Stimulated activated CD8-positive, alpha-beta memory T cell treated with anti-CD3 and anti-CD28 coated beads, Interleukin-15, amount 100 ng/mL, for 24 hours (primary cell): ENCODE measurements around the gene APOBEC3C.
"Not testable (repeated sequence)": the region's sequence is repeated elsewhere in the genome, so short reads cannot be mapped to it uniquely, and the experiment has no call there.

Experiments
- DNase-seq: peaks from one replicate; pipeline ENCODE4 v3.0.0-alpha.2; 2020; ENCODE audit warnings: low read depth

Gene APOBEC3C

DNA sequence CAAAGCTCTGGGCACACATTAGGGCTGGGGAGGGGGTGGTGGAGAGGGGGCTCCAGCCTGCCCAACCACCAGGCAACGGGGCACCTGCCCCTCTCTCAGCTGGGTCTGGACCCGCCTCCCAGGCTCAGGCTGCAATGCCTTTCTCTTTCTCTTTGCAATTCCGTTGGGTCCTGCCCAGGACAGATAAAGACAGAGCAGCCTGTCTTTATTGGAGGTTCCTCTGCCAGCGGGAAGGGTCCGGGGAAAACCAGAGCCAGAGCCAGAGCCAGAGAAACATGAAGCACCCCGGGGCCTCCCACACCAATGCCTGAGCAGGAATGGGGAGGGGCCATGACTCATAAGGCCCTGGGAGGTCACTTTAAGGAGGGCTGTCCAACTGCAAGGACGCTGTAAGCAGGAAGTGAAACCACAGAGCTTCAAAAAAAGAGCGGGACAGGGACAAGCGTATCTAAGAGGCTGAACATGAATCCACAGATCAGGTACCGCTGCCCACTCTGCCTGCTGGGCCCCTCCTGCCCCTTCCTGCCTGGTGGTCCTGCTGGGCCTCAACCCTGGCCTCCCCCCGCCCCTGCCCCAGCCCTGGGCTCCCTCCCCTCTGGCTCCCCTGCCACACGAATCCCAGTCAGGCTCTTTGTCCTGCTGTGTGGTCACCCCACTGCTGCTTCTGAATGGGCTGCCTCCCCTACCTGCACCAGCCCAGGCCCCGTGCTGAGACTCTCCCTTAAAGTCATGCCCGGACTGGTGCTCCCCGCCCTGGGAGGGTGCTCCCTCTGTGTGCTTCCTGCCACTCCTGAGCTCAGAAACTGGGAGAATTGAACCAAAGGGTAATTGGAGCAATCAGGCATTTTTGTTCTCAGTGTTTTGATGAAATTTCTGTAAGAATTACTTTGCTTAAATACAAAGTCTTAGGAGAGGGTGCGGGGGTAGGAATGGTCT lies 31.8 kb upstream of the APOBEC3C start, which contains the start of gene APOBEC3B:
APOBEC3B (plus strand) TSS at position 356 of the 936 bp plus-strand sequence; CDS start at position 463, 107 bp downstream.
- no peak for DNase-seq

DNA sequence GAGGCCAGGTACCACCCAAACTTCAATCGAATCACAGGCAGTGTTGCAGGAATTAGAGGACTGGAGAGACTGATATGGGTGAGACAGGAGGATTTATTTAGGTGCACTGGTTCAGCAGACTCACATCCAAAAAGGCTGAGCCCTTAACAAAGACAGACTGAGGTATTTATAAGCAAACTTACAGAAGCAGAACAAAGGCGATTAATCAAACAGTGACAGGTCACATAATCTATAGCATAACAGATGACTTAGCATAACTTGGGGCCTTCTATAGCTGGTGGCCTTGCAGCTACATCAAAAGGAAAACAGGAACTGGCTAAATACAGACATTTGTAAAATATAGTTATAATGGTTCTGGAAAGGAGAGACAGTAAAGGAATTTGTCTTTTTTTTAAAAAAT lies 29.8 kb upstream of the APOBEC3C start:
- DNase-seq = no peak

DNA sequence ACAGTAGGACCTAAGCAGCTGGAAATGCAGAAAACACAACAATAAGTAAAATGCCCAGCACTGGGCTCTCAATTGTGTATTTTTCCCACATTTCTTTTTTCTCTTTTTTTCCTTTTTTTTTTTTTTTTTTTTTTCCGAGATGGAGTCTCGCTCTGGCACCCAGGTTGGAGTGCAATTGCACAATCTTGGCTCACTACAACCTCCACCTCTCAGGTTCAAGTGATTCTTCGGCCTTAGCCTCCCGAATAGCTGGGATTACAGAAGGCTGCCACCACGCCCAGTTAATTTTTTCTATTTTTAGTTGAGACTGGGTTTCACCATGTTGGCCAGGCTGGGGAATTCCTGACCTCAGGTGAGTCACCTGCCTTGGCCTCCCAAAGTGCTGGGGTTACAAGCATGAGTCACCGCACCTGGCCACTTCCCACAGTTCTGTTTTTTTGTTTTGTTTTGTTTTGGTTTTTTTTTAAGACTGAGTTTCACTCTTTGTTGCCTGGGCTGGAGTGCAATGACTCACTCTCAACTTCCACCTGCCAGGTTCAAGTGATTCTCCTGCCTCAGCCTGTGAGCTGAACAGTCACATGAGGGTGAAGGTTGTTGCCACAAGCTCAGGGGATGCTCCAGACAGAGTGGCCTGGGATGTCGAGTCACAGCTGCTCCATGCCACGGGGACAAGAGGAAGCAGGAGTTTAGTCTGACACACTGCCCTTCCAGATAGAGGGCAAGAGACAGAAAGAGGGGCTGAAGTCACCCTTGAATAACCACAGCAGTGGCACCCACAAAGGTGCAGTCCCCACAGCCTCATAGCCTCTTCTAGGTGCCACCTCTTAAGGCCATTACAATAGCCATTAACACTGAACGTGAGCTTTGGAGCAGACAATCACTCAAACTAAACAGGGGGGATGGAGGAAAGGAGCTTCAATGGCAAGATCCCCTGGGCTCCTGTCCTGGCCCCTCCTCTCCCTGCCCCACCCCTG lies 29.0 kb upstream of the APOBEC3C start:
- DNase-seq = not testable (repeated sequence)

DNA sequence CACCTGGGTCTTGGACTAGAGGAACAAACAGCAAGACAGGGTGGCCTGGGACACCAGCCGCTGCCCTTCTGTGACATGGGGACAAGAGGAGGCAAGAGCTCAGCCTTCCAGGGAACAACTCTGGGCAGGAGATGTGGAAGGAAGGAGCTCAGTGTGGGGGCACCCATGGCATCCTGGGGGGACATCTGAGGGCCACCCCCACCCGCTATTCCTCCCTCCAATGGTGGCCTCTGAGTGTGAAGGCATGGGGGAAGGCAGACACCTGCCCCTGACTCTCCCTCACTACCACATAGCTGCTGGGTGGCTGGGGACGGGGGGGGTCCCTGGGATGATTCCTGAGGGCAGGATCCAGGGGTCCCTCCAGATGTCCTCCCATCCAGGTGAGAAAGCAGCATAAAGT lies 27.4 kb upstream of the APOBEC3C start:
- no peak for DNase-seq

DNA sequence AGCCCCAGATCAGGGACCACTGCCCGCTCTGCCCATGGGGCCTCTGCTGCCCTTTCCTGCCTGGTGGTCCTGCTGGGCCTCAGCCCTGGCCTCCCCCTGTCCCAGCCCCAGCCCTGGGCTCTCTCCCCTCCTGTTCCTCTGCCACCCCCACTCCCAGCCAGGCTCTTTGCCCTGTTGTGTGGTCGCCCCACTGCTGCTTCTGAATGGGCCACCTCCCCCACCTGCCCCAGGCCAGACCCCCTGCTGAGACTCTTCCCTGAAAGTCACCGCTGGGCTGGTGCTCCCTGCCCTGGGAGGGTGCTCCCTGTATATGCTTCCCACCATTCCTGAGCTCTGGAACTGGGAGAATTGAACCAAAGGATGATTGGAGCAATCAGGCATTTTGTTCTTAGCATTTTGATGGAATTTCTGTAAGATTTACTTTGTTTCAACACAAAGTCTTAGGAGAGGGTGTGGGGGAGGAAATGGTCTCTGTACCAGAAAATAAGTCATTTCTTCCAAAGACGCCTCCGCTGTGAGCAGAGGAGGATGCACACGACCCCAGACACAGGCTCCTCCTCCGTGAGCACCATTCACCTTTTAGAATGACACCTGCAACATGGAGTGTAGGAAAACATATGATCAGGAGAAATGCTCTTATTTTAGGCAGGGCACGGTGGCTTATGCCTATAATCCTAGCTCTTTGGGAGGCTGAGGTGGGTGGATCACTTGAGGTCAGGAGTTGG lies 26.7 kb upstream of the APOBEC3C start:
- no peak for DNase-seq

DNA sequence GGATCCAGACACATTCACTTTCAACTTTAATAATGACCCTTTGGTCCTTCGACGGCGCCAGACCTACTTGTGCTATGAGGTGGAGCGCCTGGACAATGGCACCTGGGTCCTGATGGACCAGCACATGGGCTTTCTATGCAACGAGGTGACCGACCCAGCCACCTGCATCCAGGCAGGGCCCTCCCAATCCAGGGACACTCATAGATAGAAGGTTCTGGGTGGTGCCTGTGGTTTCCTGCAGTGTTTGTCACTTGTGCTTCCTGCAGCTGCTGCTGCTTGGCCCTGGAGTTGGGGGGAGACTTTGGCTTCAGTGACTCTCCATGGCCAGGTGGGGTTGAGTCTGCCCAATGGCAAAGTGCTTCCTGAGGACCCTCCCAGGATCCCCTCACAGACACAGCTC lies 24.6 kb upstream of the APOBEC3C start:
- DNase-seq = no peak

DNA sequence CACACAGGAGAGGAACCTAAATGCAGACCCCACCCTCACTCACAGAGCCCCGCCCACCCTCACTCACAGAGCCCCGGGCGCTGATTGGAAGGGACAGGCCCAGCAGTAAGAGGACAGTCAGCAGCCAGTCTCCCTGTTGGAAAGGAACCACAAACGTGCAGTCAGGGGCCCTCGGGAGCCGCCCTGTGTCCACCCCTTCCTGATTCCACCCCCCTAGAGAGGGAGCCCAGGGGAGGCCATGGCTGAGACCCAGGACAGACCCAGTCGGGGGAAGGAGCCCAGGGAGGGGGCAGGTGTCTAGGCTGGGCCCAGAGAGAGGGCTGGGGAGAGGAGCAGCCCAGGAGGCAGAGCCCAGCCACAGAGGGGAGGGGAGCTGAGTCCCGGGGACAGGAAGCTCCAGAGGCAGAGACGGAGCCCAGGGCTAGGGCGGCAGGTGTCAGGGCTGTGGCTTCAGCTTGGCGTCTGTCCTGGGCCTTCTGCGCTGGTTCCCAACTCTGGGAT lies 21.1 kb upstream of the APOBEC3C start:
- not testable (repeated sequence) for DNase-seq

DNA sequence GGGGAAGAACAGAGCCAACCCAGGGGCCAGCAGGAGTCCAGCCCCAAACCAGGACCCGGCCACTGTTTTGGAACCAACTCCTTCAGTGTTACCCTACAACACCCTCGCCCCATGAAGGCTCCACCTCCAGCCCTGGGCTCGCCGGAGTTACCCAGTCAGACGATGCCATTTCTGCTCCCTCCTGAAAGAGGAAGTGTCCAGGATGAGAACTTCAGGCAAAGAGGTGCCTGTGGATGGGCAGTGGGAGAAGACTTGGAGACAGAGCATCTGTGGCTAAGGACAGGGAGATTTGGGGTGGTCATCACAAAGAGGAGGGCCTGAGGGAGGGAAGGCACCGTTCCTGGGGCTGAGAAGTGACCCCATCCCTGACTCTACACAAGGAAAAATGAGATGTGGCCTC lies 18.0 kb upstream of the APOBEC3C start:
- no peak for DNase-seq

DNA sequence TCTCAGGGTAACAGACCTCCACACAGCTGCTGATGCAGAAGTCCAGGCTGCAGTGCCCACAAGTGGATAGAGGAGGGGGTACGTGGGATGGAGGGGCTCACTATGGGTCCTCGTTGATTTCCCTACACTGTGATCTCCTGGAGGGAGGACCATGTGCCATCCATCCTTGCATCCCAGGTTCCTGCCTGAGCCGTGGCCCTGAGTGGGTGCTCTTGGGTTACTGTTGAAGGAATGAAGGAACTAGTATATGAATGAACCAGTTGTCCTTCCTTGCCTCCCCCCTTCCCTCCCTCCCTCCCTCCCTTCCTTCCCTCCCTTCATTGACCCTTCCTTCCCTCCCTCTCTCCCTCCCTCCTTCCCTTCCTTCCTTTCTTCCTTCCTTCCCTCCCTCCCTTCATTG lies 16.5 kb upstream of the APOBEC3C start:
- DNase-seq = no peak

DNA sequence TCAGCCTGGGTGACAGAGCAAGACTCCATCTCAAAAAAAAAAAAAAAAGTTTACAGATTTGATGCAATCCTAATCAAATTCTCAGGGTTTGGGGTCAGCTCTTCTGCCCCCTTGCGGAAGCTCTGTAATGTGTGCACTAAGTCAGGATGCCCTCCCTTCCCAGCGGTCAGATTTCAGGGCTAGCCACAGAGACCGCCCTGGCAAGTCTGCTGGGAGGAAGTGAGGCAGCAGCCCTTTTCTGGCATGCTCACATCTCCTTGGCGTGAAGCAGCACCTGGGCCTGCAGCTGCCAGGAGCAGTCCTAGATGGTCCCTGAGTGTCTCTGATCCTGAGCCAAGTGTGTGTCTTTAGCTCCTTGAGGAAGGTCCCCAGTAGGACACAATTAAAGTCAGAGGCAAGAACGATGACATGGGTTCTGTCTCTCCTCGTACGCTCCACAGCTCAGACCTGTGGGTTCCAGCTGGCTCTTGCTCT lies 10.9 kb upstream of the APOBEC3C start:
- no peak for DNase-seq

DNA sequence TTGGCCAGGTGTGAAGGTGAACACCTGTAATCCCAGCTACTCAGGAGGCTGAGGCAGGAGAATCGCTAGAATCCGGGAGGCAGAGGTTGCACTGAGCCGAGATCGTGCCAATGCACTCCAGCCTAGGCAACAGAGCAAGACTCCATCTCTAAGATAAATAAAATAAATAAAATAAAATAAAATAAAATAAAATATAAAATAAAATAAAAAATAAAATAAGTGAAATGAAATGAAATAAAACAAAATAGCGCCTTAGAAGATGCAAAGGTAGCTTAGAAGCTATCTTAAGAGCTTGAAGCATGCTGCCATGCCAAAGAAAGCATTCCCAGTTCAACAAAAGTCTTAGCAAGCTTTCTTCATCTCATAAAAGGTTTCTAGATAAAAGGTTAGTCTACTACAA lies 6.9 kb upstream of the APOBEC3C start:
- no peak for DNase-seq

DNA sequence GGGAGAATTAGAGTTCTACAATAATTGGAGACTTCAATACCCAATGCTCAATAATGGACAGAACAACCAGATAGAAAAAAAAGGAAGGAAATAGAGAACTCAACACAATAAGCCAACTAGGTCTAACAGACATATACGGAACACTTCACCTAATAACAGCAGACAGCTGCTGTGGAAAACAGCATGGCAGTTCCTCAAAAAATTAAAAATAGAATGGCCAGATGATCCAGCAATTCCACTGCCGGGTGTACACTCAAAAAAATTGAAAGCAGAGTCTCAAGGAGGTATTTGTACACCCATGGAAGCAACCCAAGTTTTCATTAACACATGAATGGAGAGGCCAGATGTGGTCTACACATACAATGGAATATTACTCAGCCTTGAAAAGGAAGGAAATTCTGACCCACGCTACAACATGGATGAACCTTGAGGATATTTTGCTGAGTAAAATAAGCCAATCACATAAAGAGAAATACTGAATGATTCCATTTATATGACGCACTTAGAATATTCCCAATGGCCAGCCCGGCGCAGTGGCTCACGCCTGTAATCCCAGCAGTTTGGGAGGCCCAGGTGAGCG lies 5.7 kb upstream of the APOBEC3C start:
- DNase-seq = not testable (repeated sequence)

DNA sequence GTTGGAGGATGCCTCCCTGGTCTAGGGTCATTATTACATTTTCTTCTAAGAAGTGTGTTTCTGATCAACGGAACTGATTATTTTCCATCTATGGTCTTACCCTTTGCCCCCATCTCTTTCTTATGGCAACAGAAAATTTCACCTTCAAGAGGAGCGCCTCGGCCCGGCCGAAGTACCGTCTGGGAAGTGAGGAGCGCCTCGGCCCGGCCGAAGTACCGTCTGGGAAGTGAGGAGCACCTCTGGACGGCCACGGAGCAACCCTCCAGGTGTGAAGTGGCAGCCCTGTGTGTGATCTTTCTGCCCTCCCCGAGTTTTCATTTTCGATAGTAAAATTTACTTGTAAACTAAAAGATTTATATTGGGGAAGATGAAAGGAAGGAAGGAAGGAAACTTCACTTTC lies 3.1 kb upstream of the APOBEC3C start:
- no peak for DNase-seq

DNA sequence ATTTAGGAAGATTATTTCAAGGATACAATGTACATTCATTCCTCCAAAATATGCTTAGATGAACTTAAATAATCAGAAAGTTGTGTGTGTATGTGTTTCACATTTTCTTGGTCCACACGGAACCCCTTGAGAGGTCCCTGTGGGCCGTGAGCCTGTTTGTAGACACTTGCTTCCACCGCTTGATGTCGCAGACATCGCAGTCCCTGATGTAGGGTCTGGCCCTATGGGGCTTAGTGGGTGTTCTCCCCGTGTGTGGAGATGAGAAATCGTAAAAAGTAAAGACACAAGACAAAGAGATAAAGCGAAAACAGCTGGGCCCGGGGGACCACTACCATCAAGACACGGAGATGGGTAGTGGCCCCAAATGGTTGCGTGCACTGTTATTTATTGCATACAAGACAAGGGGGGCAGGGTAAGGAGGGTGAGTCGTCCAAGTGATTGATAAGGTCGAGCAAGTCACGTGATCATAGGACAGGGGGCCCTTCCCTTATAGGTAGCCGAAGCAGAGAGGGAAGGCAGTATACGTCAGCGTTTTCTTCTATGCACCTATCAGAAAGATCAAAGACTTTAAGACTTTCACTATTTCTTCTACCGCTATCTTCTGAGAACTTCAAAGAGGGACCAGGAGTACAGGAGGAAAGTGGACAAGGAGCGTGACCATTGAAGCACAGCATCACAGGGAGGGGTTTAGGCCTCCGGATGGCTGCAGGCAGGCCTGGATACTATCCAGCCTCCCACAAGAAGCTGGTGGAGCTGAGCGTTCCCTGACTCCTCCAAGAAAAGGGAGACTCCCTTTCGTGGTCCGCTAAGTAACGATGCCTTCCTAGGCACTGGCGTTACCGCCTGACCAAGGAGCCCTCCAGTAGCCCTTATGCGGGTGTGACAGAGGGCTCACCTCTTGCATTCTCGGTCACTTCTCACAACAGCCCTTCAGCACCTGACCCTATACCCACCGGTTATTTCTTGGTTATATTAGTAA lies 1.2 kb upstream of the APOBEC3C start:
- no peak for DNase-seq

DNA sequence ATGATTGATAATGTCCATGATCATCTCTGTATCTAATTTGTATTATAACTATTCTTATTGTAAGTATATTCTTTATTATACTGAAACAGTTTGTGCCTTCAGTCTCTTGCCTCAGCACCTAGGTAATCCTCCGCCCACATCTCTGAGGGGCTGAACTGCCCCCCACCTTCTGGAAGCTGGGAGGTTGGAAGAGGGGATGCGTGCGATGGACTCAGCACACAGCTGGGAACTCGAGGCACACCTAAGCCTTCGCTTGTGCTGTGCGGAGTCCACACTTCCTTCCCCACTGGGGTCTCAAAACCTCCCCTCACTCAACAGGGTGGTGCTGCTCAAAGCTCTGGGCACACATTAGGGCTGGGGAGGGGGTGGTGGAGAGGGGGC lies 506 bp upstream of the APOBEC3C start:
- DNase-seq = not testable (repeated sequence)

DNA sequence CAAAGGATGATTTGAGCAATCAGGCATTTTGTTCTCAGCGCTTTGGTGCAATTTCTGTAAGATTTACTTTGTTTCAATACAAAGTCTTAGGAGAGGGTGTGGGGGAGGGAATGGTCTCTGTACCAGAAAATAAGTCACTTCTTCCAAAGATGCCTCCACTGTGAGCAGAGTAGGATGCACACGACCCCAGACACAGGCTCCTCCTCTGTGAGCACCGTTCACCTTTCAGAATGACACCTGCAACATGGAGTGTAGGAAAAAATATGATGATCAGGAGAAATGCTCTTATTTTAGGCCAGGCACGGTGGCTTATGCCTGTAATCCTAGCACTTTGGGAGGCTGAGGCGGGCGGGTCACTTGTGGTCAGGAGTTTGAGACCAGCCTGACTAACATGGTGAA lies 665 bp downstream of the APOBEC3C start:
- DNase-seq = not testable (repeated sequence)

DNA sequence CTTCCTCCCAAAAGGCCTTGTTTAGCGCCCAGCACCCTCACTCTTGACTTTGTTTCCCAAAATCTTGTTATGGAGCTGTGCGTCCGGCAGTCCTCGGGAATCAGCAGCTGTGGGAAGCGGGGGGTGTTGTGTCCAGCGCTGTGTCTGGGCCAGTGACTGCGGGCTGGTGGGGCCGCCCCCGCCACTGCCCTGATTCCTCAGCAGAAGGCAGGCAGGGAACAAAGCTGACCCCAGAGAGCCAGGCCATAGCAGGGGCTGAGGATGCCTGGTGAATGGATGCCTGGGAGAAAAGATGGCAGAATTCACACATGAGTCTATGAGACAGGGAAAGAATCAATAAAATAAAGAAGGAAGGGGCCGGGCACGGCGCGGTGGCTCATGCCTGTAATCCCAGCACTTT lies 2.5 kb downstream of the APOBEC3C start:
- no peak for DNase-seq

DNA sequence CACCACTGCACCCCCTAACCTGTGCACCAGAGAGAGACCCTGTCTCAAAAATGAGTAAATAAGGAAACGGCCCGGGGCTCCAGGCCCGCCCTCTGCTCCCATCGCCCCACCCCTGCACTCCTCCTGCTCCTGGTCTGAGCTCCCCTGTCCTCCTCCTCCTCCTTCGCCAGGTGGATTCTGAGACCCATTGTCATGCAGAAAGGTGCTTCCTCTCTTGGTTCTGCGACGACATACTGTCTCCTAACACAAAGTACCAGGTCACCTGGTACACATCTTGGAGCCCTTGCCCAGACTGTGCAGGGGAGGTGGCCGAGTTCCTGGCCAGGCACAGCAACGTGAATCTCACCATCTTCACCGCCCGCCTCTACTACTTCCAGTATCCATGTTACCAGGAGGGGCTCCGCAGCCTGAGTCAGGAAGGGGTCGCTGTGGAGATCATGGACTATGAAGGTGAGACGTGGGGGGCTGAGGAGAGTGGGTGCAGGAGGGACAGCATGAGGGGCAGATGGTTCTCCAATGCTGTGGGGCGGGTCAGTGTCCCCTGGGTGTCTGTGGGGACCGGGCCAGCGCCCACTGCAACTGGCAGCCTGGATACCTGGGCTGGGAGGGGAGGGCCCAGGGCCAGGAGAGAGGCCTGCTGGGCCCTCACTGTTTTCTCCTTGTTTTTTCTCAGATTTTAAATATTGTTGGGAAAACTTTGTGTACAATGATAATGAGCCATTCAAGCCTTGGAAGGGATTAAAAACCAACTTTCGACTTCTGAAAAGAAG lies 3.7 kb downstream of the APOBEC3C start:
- DNase-seq = no peak

DNA sequence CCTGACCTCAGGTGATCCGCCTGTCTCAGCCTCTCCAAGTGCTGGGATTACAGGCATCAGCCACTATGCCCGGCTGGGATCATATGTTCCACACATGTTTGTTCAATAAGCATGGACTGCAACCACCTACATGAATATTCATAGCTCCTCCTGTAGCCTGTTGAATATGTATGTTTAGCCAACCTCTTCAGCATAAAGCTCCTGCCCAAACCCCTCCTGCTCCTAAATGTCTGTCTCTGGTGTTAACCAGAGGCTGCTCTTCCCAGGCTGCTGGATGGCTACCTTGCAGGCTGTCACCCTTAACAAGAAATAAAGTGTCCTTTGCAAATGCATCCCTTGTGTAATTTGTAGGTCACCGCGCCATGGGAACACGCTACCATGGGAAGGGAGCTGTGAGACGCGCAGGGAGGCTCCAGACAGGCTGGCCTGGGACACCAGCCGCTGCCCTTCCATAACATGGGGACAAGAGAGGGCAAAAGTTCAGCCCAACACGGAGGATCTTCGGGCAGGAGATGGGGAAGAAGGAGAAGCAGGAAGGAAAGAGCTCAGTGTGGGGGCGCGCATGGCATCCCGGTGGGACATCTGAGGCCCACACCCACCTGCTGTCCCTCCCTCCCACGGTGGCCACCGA lies 6.1 kb downstream of the APOBEC3C start:
- DNase-seq = not testable (repeated sequence)
